ENCODE results near the gene SMAD3. TPM values are rescaled to one million over a fixed set of nuclear protein-coding genes. Genes with fewer than 3 reads are reported as not detected.

SMAD3 gene
- total RNA-seq, 4 donors from 2014 or later: 21.2 to 32.3 (median 24.2) TPM

- no peak for TF ChIP-seq POLR2A (IDR thresholded peaks at IDR 0.05; ENCODE audit: low read depth)
- TF ChIP-seq CTCF (IDR thresholded peaks at IDR 0.05): no peak
- no peak for TF ChIP-seq EP300 (IDR thresholded peaks at IDR 0.05)
- no peak for TF ChIP-seq POLR2AphosphoS5 (IDR thresholded peaks at IDR 0.05)
- intact Hi-C loops (cut with DNase I): loop anchor here (10.0 kb wide), 1 partner anchor 278 kb away; no protein-coding TSS in a partner anchor
Observed at GRCh38 chr15:67156426-67156825, 91.0 kb downstream of the SMAD3 start.

GRCh38 chr15:67156834-67157233 is 91.4 kb downstream of the SMAD3 start:
- TF ChIP-seq EP300 (IDR thresholded peaks at IDR 0.05) (no peak), POLR2AphosphoS5 (IDR thresholded peaks at IDR 0.05) (no peak), CTCF (IDR thresholded peaks at IDR 0.05) (no peak), POLR2A (IDR thresholded peaks at IDR 0.05; ENCODE audit: low read depth) (no peak)
- H3K9me3 ChIP-seq: no peaks in the 10 kb centered on the region
- 99% methylated on average over 3 of the region's 3 CpGs for WGBS
- intact Hi-C loops (cut with DNase I): loop anchor here (10.0 kb wide), 1 partner anchor 278 kb away; no protein-coding TSS in a partner anchor
- no peaks in the 10 kb centered on the region for H3K27me3 ChIP-seq
- H3K36me3 ChIP-seq: no peaks in the 10 kb centered on the region
- peaks cover 22 to 38% (median 36%) of the 10 kb centered on the region in 4 donors for H3K4me1 ChIP-seq
- H3K27ac ChIP-seq (replicated peaks in 1 of 4): no peak overlapping the region
- DNase-seq (ENCODE audit: extremely low spot score): no peak
- no peak overlapping the region for H3K4me3 ChIP-seq

More at GRCh38 chr15:67156426-67156825, 91.0 kb downstream of the SMAD3 start:
- Histone ChIP-seq H3K4me3 (no peak overlapping the region), H3K36me3 (no peaks in the 10 kb centered on the region), H3K4me1 (peaks cover 18 to 34% (median 32%) of the 10 kb centered on the region in 4 donors), H3K27me3 (no peaks in the 10 kb centered on the region), H3K27ac (replicated peaks in 1 of 4) (no peak overlapping the region), H3K9me3 (no peaks in the 10 kb centered on the region)
- WGBS: 97% methylated on average over 2 of the region's 2 CpGs
- no peak for DNase-seq (ENCODE audit: extremely low spot score)

- 64% methylated on average over 7 of the region's 8 CpGs for WGBS
- intact Hi-C loops (cut with DNase I): loop anchor here (10.0 kb wide), 1 partner anchor 277 kb away; no protein-coding TSS in a partner anchor
- DNase-seq (ENCODE audit: extremely low spot score): no peak
- no peaks in the 10 kb centered on the region for H3K27me3 ChIP-seq
- TF ChIP-seq CTCF (IDR thresholded peaks at IDR 0.05) (no peak), POLR2A (IDR thresholded peaks at IDR 0.05; ENCODE audit: low read depth) (no peak), POLR2AphosphoS5 (IDR thresholded peaks at IDR 0.05) (no peak), EP300 (IDR thresholded peaks at IDR 0.05) (no peak)
- peak overlapping the region in 1 of 4 donors; percentile 9 for H3K27ac ChIP-seq (replicated peaks in 1 of 4)
- H3K4me3 ChIP-seq: no peak overlapping the region
- no peaks in the 10 kb centered on the region for H3K9me3 ChIP-seq
- no peaks in the 10 kb centered on the region for H3K36me3 ChIP-seq
- H3K4me1 ChIP-seq: peaks cover 23 to 46% (median 44%) of the 10 kb centered on the region in 4 donors
Observed at GRCh38 chr15:67157521-67158252, 92.3 kb downstream of the SMAD3 start.

GRCh38 chr15:67158367-67158766 is 93.0 kb downstream of the SMAD3 start:
- intact Hi-C loops (cut with DNase I): loop anchor here (10.0 kb wide), 1 partner anchor 276 kb away; no protein-coding TSS in a partner anchor
- peaks cover 23 to 46% (median 41%) of the 10 kb centered on the region in 4 donors for H3K4me1 ChIP-seq
- no peaks in the 10 kb centered on the region for H3K9me3 ChIP-seq
- no peak overlapping the region for H3K4me3 ChIP-seq
- H3K36me3 ChIP-seq: no peaks in the 10 kb centered on the region
- WGBS: 97% methylated on average over 6 of the region's 7 CpGs
- DNase-seq (ENCODE audit: extremely low spot score): no peak
- H3K27ac ChIP-seq (replicated peaks in 1 of 4): no peak overlapping the region
- H3K27me3 ChIP-seq: no peaks in the 10 kb centered on the region
- no peak for TF ChIP-seq CTCF (IDR thresholded peaks at IDR 0.05)
- no peak for TF ChIP-seq POLR2A (IDR thresholded peaks at IDR 0.05; ENCODE audit: low read depth)
- TF ChIP-seq POLR2AphosphoS5 (IDR thresholded peaks at IDR 0.05): no peak
- no peak for TF ChIP-seq EP300 (IDR thresholded peaks at IDR 0.05)

Data from esophagus muscularis mucosa (tissue), 4 donors.